ENCODE results near the gene ARHGEF28.

The ARHGEF28 gene

GRCh38 chr5:73818357-73818756 lies 192.4 kb downstream of the ARHGEF28 start:
- no peaks in the 10 kb centered on the region for H3K27me3 ChIP-seq (ENCODE audit: insufficient read depth, poor library complexity, severe bottlenecking)
- TF ChIP-seq, protein P1, sequence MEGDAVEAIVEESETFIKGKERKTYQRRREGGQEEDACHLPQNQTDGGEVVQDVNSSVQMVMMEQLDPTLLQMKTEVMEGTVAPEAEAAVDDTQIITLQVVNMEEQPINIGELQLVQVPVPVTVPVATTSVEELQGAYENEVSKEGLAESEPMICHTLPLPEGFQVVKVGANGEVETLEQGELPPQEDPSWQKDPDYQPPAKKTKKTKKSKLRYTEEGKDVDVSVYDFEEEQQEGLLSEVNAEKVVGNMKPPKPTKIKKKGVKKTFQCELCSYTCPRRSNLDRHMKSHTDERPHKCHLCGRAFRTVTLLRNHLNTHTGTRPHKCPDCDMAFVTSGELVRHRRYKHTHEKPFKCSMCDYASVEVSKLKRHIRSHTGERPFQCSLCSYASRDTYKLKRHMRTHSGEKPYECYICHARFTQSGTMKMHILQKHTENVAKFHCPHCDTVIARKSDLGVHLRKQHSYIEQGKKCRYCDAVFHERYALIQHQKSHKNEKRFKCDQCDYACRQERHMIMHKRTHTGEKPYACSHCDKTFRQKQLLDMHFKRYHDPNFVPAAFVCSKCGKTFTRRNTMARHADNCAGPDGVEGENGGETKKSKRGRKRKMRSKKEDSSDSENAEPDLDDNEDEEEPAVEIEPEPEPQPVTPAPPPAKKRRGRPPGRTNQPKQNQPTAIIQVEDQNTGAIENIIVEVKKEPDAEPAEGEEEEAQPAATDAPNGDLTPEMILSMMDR (IDR thresholded peaks at IDR 0.05; ENCODE audit: insufficient read depth, low read length), result no peak
- TF ChIP-seq POLR2AphosphoS5 (IDR thresholded peaks at IDR 0.05; ENCODE audit: low read depth) (no peak), REST (IDR thresholded peaks at IDR 0.05; ENCODE audit: insufficient replicate concordance, low read depth) (no peak), SPI1 (IDR thresholded peaks at IDR 0.05; ENCODE audit: borderline replicate concordance, low read depth) (no peak), GABPA (IDR thresholded peaks at IDR 0.05; ENCODE audit: low read depth) (no peak)
- no peak for DNase-seq (ENCODE audit: low read depth in 1 of 2, low spot score in 1 of 2)
- H3K27ac ChIP-seq (replicated peaks), result no peak overlapping the region
- H3K4me3 ChIP-seq (replicated peaks; ENCODE audit: insufficient read depth, low read length), result no peak overlapping the region

DNA sequence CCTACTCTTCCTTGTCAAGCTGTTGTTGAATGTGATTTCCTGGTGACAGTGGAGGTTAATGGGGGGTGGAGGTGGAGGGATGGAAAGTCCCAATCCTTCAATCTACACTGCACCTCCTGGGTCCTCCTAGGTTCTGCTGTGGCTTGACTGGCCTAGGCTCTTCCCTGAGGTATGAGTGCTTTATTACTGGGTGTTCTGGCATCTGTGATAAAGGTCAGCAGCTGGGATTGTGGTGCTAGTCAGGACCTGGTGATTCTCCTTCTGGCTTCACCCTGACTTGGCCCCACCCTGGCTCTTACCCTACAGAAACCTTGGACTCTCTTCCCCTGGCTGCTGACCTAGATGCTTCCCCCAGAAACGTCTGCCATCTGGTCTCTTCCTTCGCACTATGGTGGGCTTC lies 194.3 kb downstream of the ARHGEF28 start:
- DNase-seq (ENCODE audit: low read depth in 1 of 2, low spot score in 1 of 2), result no peak
- Histone ChIP-seq H3K27me3 (ENCODE audit: insufficient read depth, poor library complexity, severe bottlenecking) (no peaks in the 10 kb centered on the region), H3K4me3 (replicated peaks; ENCODE audit: insufficient read depth, low read length) (no peak overlapping the region), H3K27ac (replicated peaks) (no peak overlapping the region)
- TF ChIP-seq REST (IDR thresholded peaks at IDR 0.05; ENCODE audit: insufficient replicate concordance, low read depth), result no peak
- no peak for TF ChIP-seq SPI1 (IDR thresholded peaks at IDR 0.05; ENCODE audit: borderline replicate concordance, low read depth)
- TF ChIP-seq, protein P1 (IDR thresholded peaks at IDR 0.05; ENCODE audit: insufficient read depth, low read length), result no peak
- TF ChIP-seq POLR2AphosphoS5 (IDR thresholded peaks at IDR 0.05; ENCODE audit: low read depth), result no peak
- TF ChIP-seq GABPA (IDR thresholded peaks at IDR 0.05; ENCODE audit: low read depth), result no peak

- no peak overlapping the region for H3K27ac ChIP-seq (replicated peaks)
- no peak for DNase-seq (ENCODE audit: low read depth in 1 of 2, low spot score in 1 of 2)
- no peak overlapping the region for H3K4me3 ChIP-seq (replicated peaks; ENCODE audit: insufficient read depth, low read length)
Observed at GRCh38 chr5:73821003-73821402, 195.0 kb downstream of the ARHGEF28 start.

More at GRCh38 chr5:73821003-73821402, 195.0 kb downstream of the ARHGEF28 start:
- no peaks in the 10 kb centered on the region for H3K27me3 ChIP-seq (ENCODE audit: insufficient read depth, poor library complexity, severe bottlenecking)
- TF ChIP-seq, protein P1 (IDR thresholded peaks at IDR 0.05; ENCODE audit: insufficient read depth, low read length), result no peak
- TF ChIP-seq POLR2AphosphoS5 (IDR thresholded peaks at IDR 0.05; ENCODE audit: low read depth) (no peak), REST (IDR thresholded peaks at IDR 0.05; ENCODE audit: insufficient replicate concordance, low read depth) (no peak), SPI1 (IDR thresholded peaks at IDR 0.05; ENCODE audit: borderline replicate concordance, low read depth) (no peak), GABPA (IDR thresholded peaks at IDR 0.05; ENCODE audit: low read depth) (no peak)

Measured in HL-60 (cell line).